HepG2 (cell line): ENCODE data around the gene TMEM87A.
"Not testable (repeated sequence)": the region's sequence is repeated elsewhere in the genome, so short reads cannot be mapped to it uniquely, and the experiment has no call there.

Source experiments
- CREB1 ChIP-seq, 2 experiments: fragments of 450-650 bp in 1 of 2; IDR thresholded peaks; 2 replicates each; pipeline ENCODE4 v1.6.1; 2016 to 2017; ENCODE audit warnings: control low read depth in 1 of 2, mild to moderate bottlenecking in 1 of 2, missing compliant biosample characterization in 1 of 2, missing genetic modification characterization in 1 of 2
- HNRNPLL ChIP-seq: fragments of 200-400 bp; formaldehyde crosslinking; IDR thresholded peaks from 2 replicates; pipeline ENCODE4 v1.6.1; 2017; ENCODE audit warnings: mild to moderate bottlenecking, low read depth, low read length; ENCODE audit not compliant: poor library complexity, severe bottlenecking
- SIN3A ChIP-seq: IDR thresholded peaks from 2 replicates; pipeline ENCODE4 v1.6.1; 2011; ENCODE audit warnings: low read depth, mild to moderate bottlenecking, control low read depth, low read length, borderline replicate concordance
- SP2 ChIP-seq: sonication (generic); formaldehyde crosslinking; IDR thresholded peaks from 2 replicates; pipeline ENCODE4 v1.5.1; 2020; ENCODE audit warnings: mild to moderate bottlenecking, missing genetic modification reagents
- ZBTB1 ChIP-seq: sonication (generic); formaldehyde crosslinking; IDR thresholded peaks from 2 replicates; pipeline ENCODE4 v1.4.0; 2020; ENCODE audit warnings: missing genetic modification reagents, borderline replicate concordance
- ZBTB21 ChIP-seq: sonication (generic); formaldehyde crosslinking; IDR thresholded peaks from 2 replicates; pipeline ENCODE4 v1.4.0; 2020; ENCODE audit warnings: missing genetic modification reagents
- ZNF468 ChIP-seq: sonication (generic); formaldehyde crosslinking; IDR thresholded peaks from 2 replicates; pipeline ENCODE4 v1.8.0; 2022; ENCODE audit warnings: mild to moderate bottlenecking, moderate library complexity, missing genetic modification reagents
- TF ChIP-seq, protein P1 (sequence below): sonication (generic); formaldehyde crosslinking; IDR thresholded peaks from 2 replicates; pipeline ENCODE4 v1.5.0; 2020; ENCODE audit warnings: missing genetic modification reagents
- TF ChIP-seq, protein P2 (sequence below), 2 experiments: sonication (generic) in 1 of 2; formaldehyde crosslinking in 1 of 2; IDR thresholded peaks; 2 replicates each; pipeline versions ENCODE4 v1.4.0 to v1.6.1; 2018 to 2020; ENCODE audit warnings: missing genetic modification reagents in 2 of 2, borderline replicate concordance in 1 of 2, low read depth in 1 of 2, mild to moderate bottlenecking in 1 of 2, missing biosample characterization in 1 of 2

- not testable (repeated sequence) for TF ChIP-seq ZNF468 (CRISPR knock-in tag); SP2; SIN3A; HNRNPLL; CREB1 (IDR thresholded peaks at IDR 0.05); CREB1 (CRISPR knock-in tag; IDR thresholded peaks at IDR 0.05); ZBTB21 (CRISPR knock-in tag); ZBTB1 (CRISPR knock-in tag)
- TF ChIP-seq, protein P1, sequence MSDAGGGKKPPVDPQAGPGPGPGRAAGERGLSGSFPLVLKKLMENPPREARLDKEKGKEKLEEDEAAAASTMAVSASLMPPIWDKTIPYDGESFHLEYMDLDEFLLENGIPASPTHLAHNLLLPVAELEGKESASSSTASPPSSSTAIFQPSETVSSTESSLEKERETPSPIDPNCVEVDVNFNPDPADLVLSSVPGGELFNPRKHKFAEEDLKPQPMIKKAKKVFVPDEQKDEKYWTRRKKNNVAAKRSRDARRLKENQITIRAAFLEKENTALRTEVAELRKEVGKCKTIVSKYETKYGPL (CRISPR knock-in tag): not testable (repeated sequence)
- TF ChIP-seq, protein P2, sequence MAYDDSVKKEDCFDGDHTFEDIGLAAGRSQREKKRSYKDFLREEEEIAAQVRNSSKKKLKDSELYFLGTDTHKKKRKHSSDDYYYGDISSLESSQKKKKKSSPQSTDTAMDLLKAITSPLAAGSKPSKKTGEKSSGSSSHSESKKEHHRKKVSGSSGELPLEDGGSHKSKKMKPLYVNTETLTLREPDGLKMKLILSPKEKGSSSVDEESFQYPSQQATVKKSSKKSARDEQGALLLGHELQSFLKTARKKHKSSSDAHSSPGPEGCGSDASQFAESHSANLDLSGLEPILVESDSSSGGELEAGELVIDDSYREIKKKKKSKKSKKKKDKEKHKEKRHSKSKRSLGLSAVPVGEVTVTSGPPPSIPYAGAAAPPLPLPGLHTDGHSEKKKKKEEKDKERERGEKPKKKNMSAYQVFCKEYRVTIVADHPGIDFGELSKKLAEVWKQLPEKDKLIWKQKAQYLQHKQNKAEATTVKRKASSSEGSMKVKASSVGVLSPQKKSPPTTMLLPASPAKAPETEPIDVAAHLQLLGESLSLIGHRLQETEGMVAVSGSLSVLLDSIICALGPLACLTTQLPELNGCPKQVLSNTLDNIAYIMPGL (CRISPR knock-in tag; IDR thresholded peaks at IDR 0.05; ENCODE audit: borderline replicate concordance in 1 of 2, low read depth in 1 of 2): not testable (repeated sequence)
These were observed 44.3 kb downstream of the TMEM87A start for GRCh38 chr15:42228981-42229380.
